GM19463 (cell line): ENCODE data around the gene LRRC73.
A peak's percentile ranks its signal among the peaks of the same experiment; 100 is the strongest.
"Not testable (repeated sequence)": the region's sequence is repeated elsewhere in the genome, so short reads cannot be mapped to it uniquely, and the experiment has no call there.

Experiments used
- ATAC-seq: cut with Tn5 transposase; IDR thresholded peaks from one replicate; pipeline ENCODE4 v1.9.1; 2021; ENCODE audit warnings: mild to moderate bottlenecking, moderate library complexity; ENCODE audit not compliant: unreplicated experiment

LRRC73 gene

DNA sequence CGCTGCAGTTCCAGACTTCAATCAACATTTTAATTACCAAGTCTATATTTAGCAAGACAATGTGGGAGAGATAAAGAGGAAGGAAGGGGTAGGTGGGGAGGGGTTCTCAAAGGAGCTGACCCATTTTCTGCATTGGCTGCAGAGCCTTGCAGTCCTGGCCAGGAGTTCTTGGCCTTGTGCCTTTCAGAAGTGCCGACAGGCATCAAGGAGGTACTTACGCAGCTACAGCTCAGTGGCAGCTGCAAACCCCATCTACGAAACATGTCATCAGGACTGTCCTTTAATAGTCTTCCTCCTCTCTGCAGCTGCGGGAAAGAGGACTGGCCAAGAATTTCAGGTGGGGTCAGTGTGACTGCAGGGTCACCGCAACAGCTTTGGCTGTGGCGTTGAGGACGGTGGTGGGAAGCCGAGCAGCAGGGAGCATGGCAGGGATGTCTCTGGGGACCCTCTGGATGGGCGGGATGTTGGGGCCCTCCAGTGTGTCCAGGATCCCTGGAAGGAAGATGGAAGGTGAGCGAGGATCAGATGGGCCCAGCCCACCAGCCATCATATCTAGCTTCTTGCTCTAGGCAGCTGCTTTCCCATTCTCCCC lies 1.8 kb upstream of the LRRC73 start:
- ATAC-seq, result no peak

- no peak for ATAC-seq
These were observed 649 bp upstream of the LRRC73 start for GRCh38 chr6:43510827-43511163.

DNA sequence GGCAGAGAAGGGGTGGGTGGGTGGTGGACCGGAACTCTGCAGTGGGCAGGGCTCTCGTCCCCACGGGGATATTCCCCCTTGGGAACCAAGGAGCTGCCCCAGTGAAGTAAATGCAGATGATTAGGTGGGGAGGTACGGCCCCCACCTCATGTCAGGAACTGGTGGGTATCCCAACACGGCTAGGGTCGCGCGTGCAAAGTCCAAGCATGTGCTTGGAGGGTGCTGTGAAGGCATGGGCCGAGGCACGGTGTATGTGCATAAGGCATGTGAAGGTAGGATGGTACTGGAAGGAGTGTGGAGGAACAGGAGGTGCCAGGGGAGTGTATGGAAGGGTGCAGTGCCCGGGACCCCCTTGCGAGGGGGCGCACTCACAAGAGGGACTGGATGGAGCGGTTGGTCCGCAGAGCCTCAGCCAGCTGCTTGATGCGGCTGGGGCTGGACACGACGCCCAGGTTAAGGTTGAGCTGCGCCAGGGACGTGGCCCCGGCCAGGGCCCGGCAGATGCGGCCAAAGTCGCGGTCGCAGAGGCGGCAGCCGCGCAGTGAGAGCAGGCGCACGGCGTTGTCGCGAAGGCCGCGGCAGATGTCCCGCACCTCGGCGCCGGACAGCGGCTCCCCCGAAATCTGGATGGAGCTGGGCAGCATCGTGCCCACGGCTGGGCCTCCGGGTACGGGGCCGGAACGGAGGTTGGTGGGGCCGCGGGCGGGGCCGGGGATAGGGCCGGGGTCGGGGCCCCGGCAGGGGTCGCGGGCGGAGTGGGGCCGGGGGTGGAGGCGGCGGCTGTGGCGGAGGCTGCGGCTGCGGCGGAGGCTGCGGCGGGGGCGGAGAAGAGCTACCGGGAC lies 783 bp downstream of the LRRC73 start:
- no peak for ATAC-seq

GRCh38 chr6:43508481-43509141 lies 1.5 kb downstream of the LRRC73 start:
- no peak for ATAC-seq

- ATAC-seq, result peak; percentile 42
These were observed 3.3 kb downstream of the LRRC73 start for GRCh38 chr6:43506667-43507471.

- ATAC-seq, result no peak
These were observed 4.0 kb downstream of the LRRC73 start for GRCh38 chr6:43506171-43506570.

DNA sequence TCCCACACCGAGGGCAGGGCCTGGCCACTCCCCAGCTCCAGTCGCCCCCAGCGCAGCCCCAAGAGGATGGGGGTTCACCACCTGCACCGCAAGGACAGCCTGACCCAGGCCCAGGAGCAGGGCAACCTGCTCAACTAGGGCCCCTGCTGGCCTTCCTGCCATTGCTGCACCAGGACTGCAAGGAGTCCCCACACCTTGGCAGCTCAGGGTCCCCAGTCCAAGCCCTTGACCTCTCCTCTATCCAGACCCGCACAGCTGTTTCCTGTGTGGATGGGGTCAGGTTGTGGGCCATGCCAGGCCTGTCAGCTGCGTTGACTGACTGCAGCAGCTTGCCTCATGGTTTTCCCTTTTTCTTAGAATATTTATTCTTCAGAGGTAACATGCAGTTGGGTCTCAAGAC lies 4.4 kb downstream of the LRRC73 start:
- ATAC-seq, result no peak

DNA sequence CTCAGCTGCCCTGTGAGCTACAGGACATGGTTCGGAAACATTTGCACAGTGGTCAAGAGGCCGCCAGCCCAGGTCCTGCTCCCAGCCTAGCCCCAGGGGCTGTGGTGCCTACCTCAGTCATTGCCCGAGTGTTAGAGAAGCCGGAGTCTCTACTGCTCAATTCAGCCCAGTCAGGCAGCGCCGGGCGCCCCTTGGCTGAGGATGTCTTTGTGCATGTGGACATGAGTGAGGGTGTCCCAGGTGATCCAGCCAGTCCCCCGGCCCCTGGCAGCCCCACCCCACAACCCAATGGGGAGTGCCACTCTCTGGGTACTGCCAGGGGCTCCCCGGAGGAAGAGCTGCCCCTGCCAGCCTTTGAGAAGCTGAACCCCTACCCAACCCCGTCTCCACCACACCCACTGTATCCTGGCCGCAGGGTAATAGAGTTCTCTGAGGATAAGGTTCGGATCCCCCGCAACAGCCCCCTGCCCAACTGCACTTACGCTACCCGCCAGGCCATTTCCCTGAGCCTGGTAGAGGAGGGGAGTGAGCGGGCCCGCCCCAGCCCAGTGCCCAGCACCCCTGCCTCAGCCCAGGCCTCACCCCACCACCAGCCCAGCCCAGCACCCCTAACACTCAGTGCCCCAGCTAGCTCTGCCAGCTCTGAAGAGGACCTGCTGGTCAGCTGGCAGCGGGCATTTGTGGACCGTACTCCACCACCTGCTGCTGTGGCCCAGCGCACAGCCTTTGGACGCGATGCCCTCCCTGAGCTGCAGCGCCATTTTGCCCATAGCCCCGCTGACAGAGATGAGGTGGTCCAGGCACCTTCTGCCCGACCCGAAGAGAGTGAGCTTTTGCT lies 5.2 kb downstream of the LRRC73 start:
- ATAC-seq, result no peak

GRCh38 chr6:43503443-43503842 lies 6.7 kb downstream of the LRRC73 start:
- no peak for ATAC-seq

DNA sequence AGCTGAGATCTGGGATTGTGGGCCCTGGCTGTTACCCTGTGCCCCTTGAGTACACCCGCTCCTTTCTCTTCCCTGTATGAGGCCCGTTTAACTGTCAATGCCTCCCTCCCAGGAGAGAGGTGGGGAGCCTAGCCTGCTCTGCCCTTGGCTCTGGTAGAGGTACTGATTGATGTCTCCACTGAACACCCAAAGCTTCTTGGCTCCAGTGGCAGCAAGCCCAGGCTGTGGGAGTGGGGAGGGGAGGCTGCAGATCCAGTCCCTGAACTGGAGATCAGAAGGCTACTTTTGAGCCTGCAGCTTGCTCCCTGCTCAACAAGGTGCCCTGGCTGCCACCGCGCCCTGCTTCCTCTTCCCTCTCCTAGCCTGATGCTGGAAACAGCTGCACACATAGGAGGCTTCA lies 7.5 kb downstream of the LRRC73 start:
- no peak for ATAC-seq

DNA sequence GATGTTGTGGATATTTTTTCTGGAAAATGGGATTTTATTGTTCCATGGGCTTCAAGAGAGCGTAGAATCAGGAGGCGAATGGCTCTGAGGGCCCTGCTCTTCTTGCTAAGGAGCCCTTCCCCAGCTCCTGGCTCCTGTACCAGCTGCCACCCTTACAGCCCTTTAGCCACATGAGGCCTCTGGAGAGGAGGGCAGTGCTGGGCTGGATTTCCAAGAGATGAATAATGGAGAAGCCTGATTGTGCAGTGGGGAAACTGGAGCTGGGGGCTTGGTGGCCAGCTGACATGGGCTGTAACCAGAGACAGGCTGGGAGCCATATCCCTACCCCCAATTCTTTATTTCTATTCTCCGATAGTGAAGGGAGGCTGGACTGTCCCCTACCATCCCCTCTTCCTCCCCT lies 9.2 kb downstream of the LRRC73 start:
- no peak for ATAC-seq

GRCh38 chr6:43499028-43499815 lies 10.9 kb downstream of the LRRC73 start:
- ATAC-seq, result no peak

DNA sequence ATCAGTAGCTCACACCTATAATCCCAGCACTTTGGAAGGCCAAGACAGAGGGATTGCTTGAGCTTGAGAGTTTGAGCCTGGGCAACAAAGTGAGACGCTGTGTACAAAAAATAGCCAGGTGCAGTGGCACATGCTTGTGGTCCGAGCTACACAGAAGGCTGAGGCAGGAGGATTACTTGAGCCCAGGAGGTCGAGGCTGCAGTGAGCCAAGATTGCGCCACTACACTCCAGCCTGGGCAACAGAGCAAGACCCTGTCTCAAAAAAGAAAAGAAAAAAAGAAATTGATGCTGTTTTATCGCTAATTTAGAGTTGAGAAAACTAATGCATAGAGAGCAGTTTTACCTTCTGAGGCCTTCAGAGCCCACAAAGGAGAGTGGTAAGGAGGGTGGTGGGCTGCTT lies 11.9 kb downstream of the LRRC73 start:
- ATAC-seq, result not testable (repeated sequence)

DNA sequence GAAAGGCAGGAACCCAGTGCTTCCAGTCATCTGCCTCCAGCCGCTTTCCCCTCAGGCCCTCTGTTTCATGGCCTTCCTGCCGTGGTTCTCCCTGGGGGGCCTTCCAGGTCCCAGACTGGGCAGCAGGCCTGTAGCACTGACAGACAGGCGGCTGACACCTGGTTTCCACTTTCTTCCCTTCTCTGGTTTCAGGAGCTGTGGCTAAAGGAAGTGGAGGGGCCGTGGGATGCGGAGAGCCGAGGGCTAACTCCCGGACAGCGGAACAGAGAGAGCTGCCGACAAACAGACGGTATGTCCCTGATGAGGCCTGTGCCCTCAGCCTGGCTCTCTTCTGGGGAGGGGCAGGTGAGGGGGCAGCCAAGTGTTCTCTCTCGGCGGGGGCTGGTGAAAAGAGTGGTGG lies 12.5 kb downstream of the LRRC73 start:
- no peak for ATAC-seq

DNA sequence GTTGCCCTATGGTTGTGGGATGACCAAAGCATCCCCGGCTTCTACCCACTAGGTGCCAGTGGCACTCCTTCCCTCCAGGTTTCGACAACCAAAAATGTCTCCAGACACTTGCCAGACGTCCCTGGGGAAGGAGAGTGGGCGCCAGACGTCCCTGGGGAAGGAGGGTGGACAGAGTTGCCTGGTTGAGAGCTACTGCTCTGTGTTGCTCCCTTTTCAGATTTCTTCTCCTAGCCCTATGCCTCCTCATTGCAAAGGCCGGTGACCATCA lies 13.1 kb downstream of the LRRC73 start:
- no peak for ATAC-seq

DNA sequence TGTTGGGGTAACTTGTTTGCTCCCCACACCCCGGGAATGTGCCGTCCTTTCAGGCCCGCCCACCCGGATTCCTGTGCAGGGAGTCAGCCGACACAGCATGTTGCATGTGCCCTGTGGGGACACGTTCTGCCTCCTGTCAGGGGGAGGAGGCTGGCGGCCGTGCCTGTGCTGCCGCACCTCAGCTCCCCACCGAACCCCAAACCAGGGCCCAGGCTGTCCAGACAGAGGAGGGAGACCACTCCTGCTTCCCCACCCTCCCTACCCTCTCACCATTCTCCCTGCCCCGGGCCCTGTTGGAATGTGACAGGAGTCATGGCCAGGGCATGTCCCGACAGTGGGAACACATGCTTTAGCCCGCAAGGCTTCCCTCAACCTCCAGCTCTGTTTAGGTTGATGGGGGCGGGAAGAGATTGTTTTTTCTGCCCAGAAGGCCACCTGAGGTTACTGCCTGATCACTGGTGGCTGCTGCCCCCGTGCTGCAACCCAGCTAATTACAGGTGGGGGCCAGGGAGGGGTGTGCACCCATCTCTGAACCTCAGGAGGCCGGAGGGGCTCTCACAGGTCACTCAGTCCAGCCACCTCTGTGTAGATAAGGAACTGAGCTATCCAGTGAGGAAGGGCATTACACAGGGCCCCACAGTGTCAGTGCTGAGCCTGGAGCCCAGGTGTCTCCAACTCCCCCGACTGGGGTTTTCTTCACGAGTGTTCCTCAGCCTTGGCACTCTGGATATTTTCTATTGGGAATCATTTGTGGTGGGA lies 13.6 kb downstream of the LRRC73 start:
- ATAC-seq, result no peak

DNA sequence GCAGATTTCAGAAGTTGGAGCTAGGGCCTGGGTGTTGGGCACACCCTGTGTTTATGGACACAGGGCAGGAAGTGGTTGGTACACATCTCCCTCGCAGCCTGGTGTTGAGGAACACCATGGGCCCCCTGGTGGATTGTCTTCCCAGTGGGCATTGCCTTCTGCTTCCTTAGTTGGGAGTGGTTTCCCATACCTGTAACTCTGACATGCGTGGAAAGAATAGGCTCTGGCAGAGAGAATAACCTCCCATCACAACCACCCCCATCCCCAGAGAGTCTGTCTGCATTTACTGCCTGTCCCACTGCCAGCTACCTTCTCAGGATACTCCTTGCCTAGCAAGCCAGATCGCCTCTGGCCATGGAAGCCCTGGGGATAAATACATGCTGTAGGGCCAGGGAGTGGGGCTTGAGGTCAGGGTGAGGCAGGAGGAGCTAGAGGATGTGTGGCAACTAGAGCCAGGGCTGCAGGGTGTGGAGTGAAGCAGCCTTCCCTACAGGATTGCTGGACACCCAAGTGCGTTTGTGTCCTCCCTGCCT lies 14.7 kb downstream of the LRRC73 start:
- no peak for ATAC-seq

GRCh38 chr6:43494766-43495165 lies 15.4 kb downstream of the LRRC73 start:
- ATAC-seq, result no peak

DNA sequence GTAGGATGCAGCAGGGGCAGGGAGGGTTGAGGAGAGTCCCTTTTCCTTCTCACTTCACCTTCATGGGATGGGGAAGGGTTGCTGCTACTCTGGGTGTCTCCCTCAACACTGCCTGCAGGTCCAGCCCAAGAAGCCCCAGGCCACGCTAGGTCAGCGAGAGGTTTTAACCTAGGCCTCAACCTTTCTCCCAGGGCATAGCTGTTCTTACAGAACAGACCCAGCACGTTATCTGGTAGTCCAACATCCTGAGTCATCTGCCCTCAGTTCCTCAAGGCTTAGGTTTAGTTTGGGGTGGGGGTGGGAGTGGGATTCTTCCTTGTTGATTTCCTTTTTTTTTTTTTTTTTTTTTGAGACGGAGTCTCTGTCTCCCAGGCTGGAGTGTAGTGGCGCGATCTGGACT lies 15.8 kb downstream of the LRRC73 start:
- ATAC-seq, result no peak
